CD4-positive, alpha-beta T cell treated with Interferon alpha-2 for 1 hour (primary cell): Measurements from ENCODE around the gene RALA.
"Not testable (repeated sequence)": the region's sequence is repeated elsewhere in the genome, so short reads cannot be mapped to it uniquely, and the experiment has no call there.

Source experiments
- DNase-seq, 2 donors: peaks; one replicate each; pipeline ENCODE4 v3.0.0-alpha.2; 2020 to 2022

RALA gene

GRCh38 chr7:39688611-39689480 lies 65.5 kb downstream of the RALA start:
- DNase-seq = no peak

GRCh38 chr7:39691821-39692220 lies 68.4 kb downstream of the RALA start:
- DNase-seq = no peak

GRCh38 chr7:39693086-39693485 lies 69.7 kb downstream of the RALA start:
- not testable (repeated sequence) for DNase-seq

- no peak for DNase-seq
These were observed 70.4 kb downstream of the RALA start for GRCh38 chr7:39693812-39694211.

- DNase-seq = no peak
These were observed 72.6 kb downstream of the RALA start for GRCh38 chr7:39695852-39696586.

GRCh38 chr7:39696631-39697030 lies 73.3 kb downstream of the RALA start:
- DNase-seq = no peak

- DNase-seq = no peak
These were observed 74.1 kb downstream of the RALA start for GRCh38 chr7:39697483-39697882.

- DNase-seq = no peak
These were observed 76.8 kb downstream of the RALA start for GRCh38 chr7:39700165-39700564.

- DNase-seq = peak; percentile 4 to 26
These were observed 77.6 kb downstream of the RALA start for GRCh38 chr7:39700932-39701331.

- DNase-seq = no peak
These were observed 78.8 kb downstream of the RALA start for GRCh38 chr7:39702133-39702532.

- no peak for DNase-seq
These were observed 79.8 kb downstream of the RALA start for GRCh38 chr7:39703144-39703543.

- no peak for DNase-seq
These were observed 85.7 kb downstream of the RALA start for GRCh38 chr7:39709029-39709428.

- no peak for DNase-seq
These were observed 86.5 kb downstream of the RALA start for GRCh38 chr7:39709768-39710311.

GRCh38 chr7:39712751-39713150 lies 89.4 kb downstream of the RALA start:
- no peak for DNase-seq

- DNase-seq = no peak
These were observed 91.2 kb downstream of the RALA start for GRCh38 chr7:39714447-39715091.

GRCh38 chr7:39720586-39720985 lies 97.2 kb downstream of the RALA start:
- no peak for DNase-seq

GRCh38 chr7:39721345-39721744 lies 98.0 kb downstream of the RALA start:
- no peak for DNase-seq

- no peak for DNase-seq
These were observed 98.7 kb downstream of the RALA start for GRCh38 chr7:39721919-39722597.

- DNase-seq = no peak
These were observed 104.0 kb downstream of the RALA start for GRCh38 chr7:39727231-39728012.

GRCh38 chr7:39732837-39733804 lies 109.7 kb downstream of the RALA start:
- DNase-seq = peak; percentile 95 to 96
